C4-2B (cell line): ENCODE data around the gene PEMT.

Source experiments
- H3K27ac ChIP-seq: fragments of 450-650 bp; 2 replicates; pipeline ENCODE4 v1.5.1; 2017
- CTCF ChIP-seq: fragments of 450-650 bp; conservative IDR thresholded peaks from 2 replicates; pipeline ENCODE4 v1.5.1; 2017; ENCODE audit warnings: mild to moderate bottlenecking
- ZFX ChIP-seq: fragments of 450-650 bp; IDR thresholded peaks from 2 replicates; pipeline ENCODE4 v1.6.1; 2017

Gene PEMT

GRCh38 chr17:17555906-17556305, 35.6 kb downstream of the PEMT start:
- no peak overlapping the region for H3K27ac ChIP-seq
- TF ChIP-seq CTCF, result no peak
- TF ChIP-seq ZFX, result no peak

- no peak for TF ChIP-seq CTCF
- no peak for TF ChIP-seq ZFX
Observed at GRCh38 chr17:17555151-17555550, 36.4 kb downstream of the PEMT start.

GRCh38 chr17:17554266-17554665, 37.2 kb downstream of the PEMT start:
- no peak for TF ChIP-seq ZFX
- TF ChIP-seq CTCF, result no peak

More at GRCh38 chr17:17555151-17555550, 36.4 kb downstream of the PEMT start:
- no peak overlapping the region for H3K27ac ChIP-seq

GRCh38 chr17:17553217-17554195, 38.0 kb downstream of the PEMT start:
- TF ChIP-seq CTCF (no peak), ZFX (no peak)
- no peak overlapping the region for H3K27ac ChIP-seq

More at GRCh38 chr17:17554266-17554665, 37.2 kb downstream of the PEMT start:
- H3K27ac ChIP-seq, result no peak overlapping the region

- TF ChIP-seq ZFX (no peak), CTCF (no peak)
- H3K27ac ChIP-seq, result no peak overlapping the region
Observed at GRCh38 chr17:17552351-17553216, 38.9 kb downstream of the PEMT start.

GRCh38 chr17:17551361-17551760, 40.1 kb downstream of the PEMT start:
- TF ChIP-seq CTCF (no peak), ZFX (no peak)
- H3K27ac ChIP-seq, result no peak overlapping the region
